Epithelial cell of alveolus of lung (primary cell): Measurements from ENCODE around the gene KRTCAP2. TPM values are rescaled to one million over a fixed set of nuclear protein-coding genes. Genes with fewer than 3 reads are reported as not detected.

ENCODE experiments used
- total RNA-seq: library from RNA; depleted of rRNA; stranded (reverse); fragments of >200 nt; gene quantifications from 2 replicates; pipeline ENCODE4 v1.2.1, GENCODE V29; 2015

Gene KRTCAP2
- total RNA-seq = 133 and 203 TPM in 2 replicates

DNA sequence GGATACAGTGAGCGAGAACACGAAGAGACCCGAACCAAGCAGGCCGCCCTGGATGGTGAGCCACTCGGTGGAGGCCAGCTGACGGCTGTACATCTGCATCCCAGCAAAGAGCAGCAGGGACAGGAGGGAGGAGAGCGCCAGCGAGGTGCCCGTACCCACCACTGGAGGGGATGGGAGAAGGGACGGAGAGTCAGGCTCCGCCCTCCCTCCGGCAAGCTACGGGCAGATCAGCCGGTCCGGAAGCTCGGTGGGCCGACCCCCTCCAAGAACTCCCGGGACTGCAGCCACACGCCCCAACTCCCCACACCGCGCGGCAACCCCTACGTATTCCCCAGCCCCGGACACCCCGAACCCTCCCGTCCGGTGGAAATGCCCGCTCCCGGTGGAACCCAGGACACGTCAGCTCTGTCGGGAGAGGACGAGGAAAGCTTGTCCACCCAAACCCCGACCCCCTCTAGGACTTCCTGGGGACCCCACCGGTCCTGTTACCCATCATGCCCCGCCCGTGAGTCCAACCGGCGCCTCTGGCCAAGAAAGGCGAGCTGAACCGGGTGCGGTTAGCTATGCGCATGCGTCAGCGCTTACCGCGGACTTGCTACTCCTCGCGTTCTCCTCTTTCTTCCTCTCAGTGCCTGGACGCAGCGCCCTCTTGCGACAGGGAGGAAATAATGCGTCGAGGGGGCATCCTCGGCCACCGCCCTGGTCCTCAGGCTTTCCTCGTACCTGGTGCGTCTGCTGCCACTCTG, at the start of gene KRTCAP2:
Gene KRTCAP2 (minus strand): TSS at position 573 of the 746 bp plus-strand sequence. CDS start 80 bp downstream, at position 493.

DNA sequence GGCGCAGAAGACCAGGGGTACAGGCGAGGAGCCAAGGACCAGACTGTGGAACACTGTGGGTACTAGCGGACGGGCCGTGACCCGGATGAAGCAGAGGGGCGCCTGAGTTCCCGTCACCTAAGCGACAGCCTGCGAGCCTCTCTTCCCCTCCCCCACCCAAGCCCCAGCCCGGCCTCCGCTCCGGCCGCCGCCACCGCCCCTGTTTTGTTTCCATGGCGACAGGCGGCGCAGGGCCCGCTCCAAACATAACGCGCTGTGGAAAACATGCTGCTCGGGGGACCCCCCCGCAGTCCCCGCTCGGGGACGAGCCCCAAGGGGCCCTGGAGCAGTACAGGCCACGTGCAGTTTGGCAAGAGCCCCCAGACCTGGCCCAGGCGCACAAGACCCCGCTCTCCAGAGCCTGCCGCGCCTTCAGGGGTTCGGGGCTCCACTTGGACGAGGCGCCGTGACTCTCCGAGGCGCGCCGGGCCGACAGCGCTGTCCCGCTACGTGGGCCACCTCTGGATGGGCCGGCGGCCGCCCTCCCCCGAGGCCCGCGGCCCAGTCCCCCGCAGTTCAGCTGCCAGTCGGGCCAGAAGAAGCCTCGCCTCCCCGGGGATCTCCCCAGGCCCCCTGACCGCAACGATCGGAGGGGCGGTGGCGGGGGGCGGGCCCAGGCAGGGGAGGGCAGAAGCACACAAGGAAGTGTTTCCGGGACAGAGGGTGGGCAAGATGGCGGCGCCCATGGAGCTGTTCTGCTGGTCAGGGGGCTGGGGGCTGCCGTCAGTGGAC, 35.6 kb upstream of the KRTCAP2 start, which contains the start of gene MTX1:
Gene MTX1 (plus strand): TSS at position 155 of the 771 bp plus-strand sequence. CDS start 110 bp downstream, at position 265.

DNA sequence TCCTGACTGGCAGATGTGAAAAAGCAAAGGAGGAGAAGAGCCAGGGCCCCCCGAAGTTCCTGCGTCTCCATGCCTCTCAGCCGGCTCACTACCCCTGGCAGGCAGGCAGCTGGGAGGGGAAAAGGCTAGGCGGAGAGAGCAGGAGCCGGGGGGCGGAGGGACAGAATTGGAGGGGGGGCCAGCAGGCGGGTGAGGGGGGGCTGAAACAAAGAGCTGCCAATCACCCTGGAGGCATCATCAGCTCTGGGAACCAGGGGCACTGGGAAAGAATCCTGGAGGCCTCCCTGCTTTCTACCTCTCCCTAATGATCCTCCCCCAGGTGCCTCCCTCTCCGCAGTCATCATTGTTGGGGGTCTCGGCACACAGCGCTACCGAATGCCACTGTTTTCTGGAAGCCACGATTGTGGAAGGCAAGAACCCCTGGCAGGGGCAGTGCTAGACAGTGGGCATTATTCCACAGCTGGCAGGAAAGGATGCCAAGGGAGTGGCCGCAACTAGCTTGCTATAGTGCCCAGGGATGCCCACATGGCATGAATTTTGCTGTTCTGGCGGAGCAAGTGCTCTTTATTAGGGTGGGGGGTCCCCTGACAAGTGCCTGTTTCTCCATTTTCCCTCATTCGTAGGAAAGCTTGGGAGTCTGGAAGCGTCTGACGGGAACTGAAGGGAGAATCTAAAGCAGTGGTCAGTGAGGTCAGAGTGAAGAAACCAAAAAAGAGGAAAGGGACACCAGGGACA, 34.9 kb upstream of the KRTCAP2 start, which contains the start of gene THBS3:
Gene THBS3 (minus strand): TSS at position 92 of the 735 bp plus-strand sequence. CDS start 21 bp downstream, at position 71.

DNA sequence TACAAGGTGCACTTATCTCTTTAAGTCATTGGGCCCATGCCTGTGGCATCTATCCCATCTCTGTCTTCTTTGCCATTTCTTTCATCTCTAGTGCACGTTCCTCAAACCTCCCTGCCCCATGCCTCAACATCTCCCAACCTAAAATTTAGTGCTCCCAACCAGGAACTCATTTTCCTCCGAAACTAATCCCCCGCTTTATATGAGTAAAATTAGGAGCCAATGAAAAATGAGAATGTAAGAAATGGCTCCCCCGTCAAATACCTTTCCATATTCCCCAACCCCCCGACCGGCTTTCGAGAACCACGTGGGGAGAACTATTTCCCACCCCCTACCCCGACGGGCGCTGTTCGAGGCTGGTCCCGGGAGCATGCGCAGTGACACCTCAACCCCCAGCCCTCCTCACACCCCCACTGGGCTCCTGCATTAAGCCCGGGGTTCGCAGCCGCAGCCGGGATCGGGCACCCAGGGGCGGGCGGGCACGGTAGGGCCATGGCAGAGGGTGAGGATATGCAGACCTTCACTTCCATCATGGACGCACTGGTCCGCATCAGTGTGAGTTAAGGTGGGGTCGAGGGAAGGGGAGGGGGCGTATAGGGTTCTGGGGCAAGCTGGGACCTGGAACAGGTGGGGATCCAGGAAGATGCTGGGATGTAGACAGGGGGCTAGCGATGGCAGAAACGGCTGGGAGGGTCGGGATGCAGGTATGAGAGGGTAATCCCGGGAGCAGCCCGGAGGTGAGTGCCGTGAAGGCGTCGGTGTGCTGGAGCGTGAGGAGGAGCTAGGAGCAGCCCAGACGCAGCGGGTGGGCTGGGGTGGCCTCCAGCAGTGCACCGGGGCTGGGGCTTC, 597 bp upstream of the KRTCAP2 start, which contains the start of gene TRIM46:
Gene TRIM46 (plus strand): TSS at position 372 of the 846 bp plus-strand sequence. CDS start 118 bp downstream, at position 490.

DNA sequence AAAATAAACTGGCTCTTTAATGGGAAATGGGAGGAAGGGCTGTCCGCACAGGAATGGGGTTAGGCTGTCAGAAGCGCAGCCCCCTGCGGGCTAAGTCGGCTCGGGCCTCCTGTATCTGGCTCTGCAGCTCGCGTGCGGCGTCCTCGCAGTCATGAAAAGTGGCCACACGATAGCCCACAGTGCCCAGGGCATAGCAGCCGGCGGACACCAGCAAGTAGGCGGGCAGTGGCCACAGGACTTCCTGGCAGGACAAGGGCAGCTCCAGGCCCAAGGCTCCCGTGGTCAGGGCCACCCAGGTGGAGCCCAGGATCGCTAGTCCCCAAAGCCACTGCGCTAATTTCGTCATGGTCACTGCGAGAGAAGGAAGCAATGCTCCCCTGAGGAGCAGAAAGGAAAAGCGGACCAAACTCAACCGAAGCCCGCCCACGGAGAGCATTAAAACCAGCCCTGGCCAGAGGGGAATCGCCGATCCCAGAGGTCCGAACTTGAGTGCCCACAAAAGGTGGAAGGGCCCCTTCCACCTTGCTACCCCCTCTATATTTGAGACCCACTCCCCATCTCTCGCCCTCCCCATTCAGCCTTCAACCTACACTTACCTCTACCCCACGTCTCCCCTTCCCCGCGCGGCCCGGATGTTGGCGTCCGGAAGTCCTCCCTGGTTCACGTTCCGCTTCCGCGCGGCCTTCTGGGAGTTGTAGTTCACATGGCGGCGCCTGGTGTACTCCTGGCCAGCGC, 33.0 kb downstream of the KRTCAP2 start, which contains the start of gene DPM3:
Gene DPM3 (minus strand): TSS at position 637 of the 735 bp plus-strand sequence. CDS start 291 bp downstream, at position 346.

DNA sequence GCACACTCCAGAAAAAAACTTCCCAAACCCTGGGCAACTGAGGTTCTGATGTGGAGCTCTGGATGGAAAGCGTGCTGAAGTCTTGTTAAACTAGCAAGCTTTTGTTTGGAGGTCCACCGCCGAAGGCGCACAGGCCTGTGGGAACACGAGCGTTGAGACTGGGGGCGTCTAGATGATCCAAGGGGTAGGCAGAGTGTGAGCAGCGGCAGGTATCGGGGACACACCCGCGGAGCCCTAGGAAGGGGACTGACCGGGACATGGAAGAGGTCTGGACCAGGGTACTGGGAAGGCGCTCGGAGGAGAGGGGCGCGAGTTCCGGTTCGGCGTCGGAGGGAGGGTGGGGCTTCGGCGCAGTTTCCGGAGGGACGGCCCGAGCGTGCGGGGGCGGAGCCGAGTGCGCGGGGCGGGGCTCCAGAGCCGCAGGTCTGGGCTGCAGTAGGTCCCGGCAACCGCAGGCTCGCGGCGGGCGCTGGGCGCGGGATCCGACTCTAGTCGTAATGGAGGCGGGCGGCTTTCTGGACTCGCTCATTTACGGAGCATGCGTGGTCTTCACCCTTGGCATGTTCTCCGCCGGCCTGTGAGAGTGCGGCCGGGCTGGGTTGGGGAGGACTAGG, 37.6 kb downstream of the KRTCAP2 start, which contains the start of gene SLC50A1:
Gene SLC50A1 (plus strand): TSS at position 438 of the 614 bp plus-strand sequence. CDS start 60 bp downstream, at position 498.

DNA sequence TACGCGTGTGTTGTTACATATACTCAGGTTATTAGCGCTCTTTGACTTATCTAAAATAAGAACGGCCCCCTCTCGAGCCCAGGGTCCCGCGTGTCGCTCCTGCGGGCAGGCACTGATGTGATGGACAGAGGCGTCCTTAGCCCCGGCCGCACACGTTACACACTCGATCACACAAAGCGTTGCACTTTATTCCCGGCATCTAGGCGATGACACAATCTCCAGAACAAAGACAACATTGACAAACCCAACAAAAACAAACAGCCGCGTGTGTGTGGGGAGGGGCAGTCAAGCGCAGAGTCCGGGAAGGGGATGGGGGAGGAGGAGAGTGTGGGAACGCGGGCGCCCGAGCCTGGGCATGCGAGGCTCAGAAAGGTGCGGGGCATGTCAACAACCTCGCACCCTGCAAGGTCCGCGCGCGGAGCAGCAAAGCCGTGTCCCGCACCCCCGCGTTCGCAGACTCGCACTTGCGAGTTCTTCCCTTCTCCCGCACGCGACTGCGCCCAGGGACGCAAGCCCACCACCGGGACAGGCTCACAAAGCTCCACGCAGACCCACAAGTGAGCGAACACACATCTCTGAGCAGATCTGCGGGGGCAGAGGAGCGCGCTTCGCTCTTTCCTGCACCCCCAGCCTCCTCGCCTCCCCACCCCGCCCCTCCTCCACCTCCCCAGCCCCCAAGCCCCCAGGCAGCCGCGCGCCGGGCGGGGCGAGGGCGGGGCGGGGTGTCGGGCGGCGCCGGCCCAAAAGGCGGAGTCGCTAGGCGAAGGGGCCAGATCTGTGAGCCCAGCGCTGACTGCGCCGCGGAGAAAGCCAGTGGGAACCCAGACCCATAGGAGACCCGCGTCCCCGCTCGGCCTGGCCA, 45.8 kb downstream of the KRTCAP2 start, which contains the start of gene EFNA1:
Gene EFNA1 (plus strand): TSS at position 772 of the 862 bp plus-strand sequence. CDS start 102 bp downstream, outside the sequence.

Other genes with a start within 250 kb of the KRTCAP2 start
- 3.8 and 7.0 TPM in 2 replicates for gene PMVK, start 236.6 kb downstream of the KRTCAP2 start, total RNA-seq
- gene PBXIP1, start 217.2 kb downstream of the KRTCAP2 start, total RNA-seq = 67.4 and 92.9 TPM in 2 replicates
- gene PYGO2, start 211.5 kb downstream of the KRTCAP2 start, total RNA-seq = 20.4 and 26.2 TPM in 2 replicates
- gene SHC1, start 202.6 kb downstream of the KRTCAP2 start, total RNA-seq = 188 and 278 TPM in 2 replicates
- gene CKS1B, start 198.6 kb downstream of the KRTCAP2 start, total RNA-seq = 43.8 and 135 TPM in 2 replicates
- gene FLAD1, start 190.0 kb downstream of the KRTCAP2 start, total RNA-seq = 27.4 and 30.3 TPM in 2 replicates
- gene LENEP, start 179.7 kb downstream of the KRTCAP2 start, total RNA-seq = not detected in 2 replicates
- gene ZBTB7B, start 170.5 kb downstream of the KRTCAP2 start, total RNA-seq = 18.7 and 19.7 TPM in 2 replicates
- not detected in 2 replicates for gene DCST2, start 139.5 kb downstream of the KRTCAP2 start, total RNA-seq
- gene DCST1, start 139.5 kb downstream of the KRTCAP2 start, total RNA-seq = not detected in 2 replicates
- gene ADAM15, start 122.0 kb downstream of the KRTCAP2 start, total RNA-seq = 33.1 and 81.6 TPM in 2 replicates
- 10.2 and 11.7 TPM in 2 replicates for gene EFNA4, start 109.6 kb downstream of the KRTCAP2 start, total RNA-seq
- 1.7 and 1.9 TPM in 2 replicates for gene EFNA3, start 94.5 kb downstream of the KRTCAP2 start, total RNA-seq
- gene EFNA1, start 45.4 kb downstream of the KRTCAP2 start, total RNA-seq = 1.8 and 14.9 TPM in 2 replicates
- gene SLC50A1, start 37.5 kb downstream of the KRTCAP2 start, total RNA-seq = 21.5 and 51.5 TPM in 2 replicates
- gene DPM3, start 32.8 kb downstream of the KRTCAP2 start, total RNA-seq = 87.8 and 104 TPM in 2 replicates
- gene TRIM46, start 545 bp upstream of the KRTCAP2 start, total RNA-seq = 3.6 and 6.4 TPM in 2 replicates
- gene THBS3, start 34.6 kb upstream of the KRTCAP2 start, total RNA-seq = 15.5 and 19.9 TPM in 2 replicates
- 70.7 and 116 TPM in 2 replicates for gene MTX1, start 35.4 kb upstream of the KRTCAP2 start, total RNA-seq
- 15.5 and 45.0 TPM in 2 replicates for gene ENTREP3, start 82.2 kb upstream of the KRTCAP2 start, total RNA-seq
- 73.5 and 116 TPM in 2 replicates for gene SCAMP3, start 89.1 kb upstream of the KRTCAP2 start, total RNA-seq
- gene CLK2, start 100.2 kb upstream of the KRTCAP2 start, total RNA-seq = 19.5 and 23.6 TPM in 2 replicates
- 0.08 and 0.26 TPM in 2 replicates for gene HCN3, start 104.2 kb upstream of the KRTCAP2 start, total RNA-seq
- not detected in 2 replicates for gene PKLR, start 128.1 kb upstream of the KRTCAP2 start, total RNA-seq
- 85.9 and 462 TPM in 2 replicates for gene FDPS, start 135.6 kb upstream of the KRTCAP2 start, total RNA-seq
- 30.7 and 32.8 TPM in 2 replicates for gene RUSC1, start 147.6 kb upstream of the KRTCAP2 start, total RNA-seq